ENCODE data around the gene CD8B2. TPM values are rescaled to one million over a fixed set of nuclear protein-coding genes. Genes with fewer than 3 reads are reported as not detected.
"Not testable (repeated sequence)": the region's sequence is repeated elsewhere in the genome, so short reads cannot be mapped to it uniquely, and the experiment has no call there.

CD8B2 gene
- under 0.01 TPM for total RNA-seq

- H3K9ac ChIP-seq (ENCODE audit: low read depth in 1 of 3, low read length in 3 of 3); H3K27ac ChIP-seq (ENCODE audit: low read depth, low read length); H3K4me1 ChIP-seq (ENCODE audit: control insufficient read depth in 3 of 3, insufficient read depth in 3 of 3, low read length in 3 of 3); H3K9me3 ChIP-seq (ENCODE audit: control insufficient read depth in 3 of 3, low read length in 3 of 3); H3K4me3 ChIP-seq (ENCODE audit: low read length in 3 of 3); H3K27me3 ChIP-seq (ENCODE audit: control insufficient read depth in 3 of 3, insufficient read depth in 3 of 3, low read length in 3 of 3); H3K36me3 ChIP-seq (ENCODE audit: control insufficient read depth in 3 of 3, insufficient read depth in 3 of 3, low read length in 3 of 3): not testable (repeated sequence)
Measured at GRCh38 chr2:106486551-106487385, at the start of gene CD8B2. Gene CD8B2, plus strand, starts transcription at chr2:106487364. Its CDS starts 63 bp downstream, at chr2:106487427.

- H3K4me1 ChIP-seq (ENCODE audit: control insufficient read depth in 3 of 3, insufficient read depth in 3 of 3, low read length in 3 of 3); H3K9me3 ChIP-seq (ENCODE audit: control insufficient read depth in 3 of 3, low read length in 3 of 3); H3K27me3 ChIP-seq (ENCODE audit: control insufficient read depth in 3 of 3, insufficient read depth in 3 of 3, low read length in 3 of 3); H3K9ac ChIP-seq (ENCODE audit: low read depth in 1 of 3, low read length in 3 of 3); H3K4me3 ChIP-seq (ENCODE audit: low read length in 3 of 3); H3K36me3 ChIP-seq (ENCODE audit: control insufficient read depth in 3 of 3, insufficient read depth in 3 of 3, low read length in 3 of 3); H3K27ac ChIP-seq (ENCODE audit: low read depth, low read length): not testable (repeated sequence)
Measured at GRCh38 chr2:106461882-106462281, 25.3 kb upstream of the CD8B2 start.

GRCh38 chr2:106467516-106467915 lies 19.6 kb upstream of the CD8B2 start:
- not testable (repeated sequence) for H3K4me1 ChIP-seq (ENCODE audit: control insufficient read depth in 3 of 3, insufficient read depth in 3 of 3, low read length in 3 of 3); H3K27me3 ChIP-seq (ENCODE audit: control insufficient read depth in 3 of 3, insufficient read depth in 3 of 3, low read length in 3 of 3); H3K36me3 ChIP-seq (ENCODE audit: control insufficient read depth in 3 of 3, insufficient read depth in 3 of 3, low read length in 3 of 3); H3K9me3 ChIP-seq (ENCODE audit: control insufficient read depth in 3 of 3, low read length in 3 of 3); H3K4me3 ChIP-seq (ENCODE audit: low read length in 3 of 3); H3K9ac ChIP-seq (ENCODE audit: low read depth in 1 of 3, low read length in 3 of 3); H3K27ac ChIP-seq (ENCODE audit: low read depth, low read length)

GRCh38 chr2:106468107-106468506 lies 19.1 kb upstream of the CD8B2 start, which contains the start of gene RGPD3:
Gene RGPD3, minus strand, starts transcription at chr2:106468413. Its CDS starts 125 bp downstream, at chr2:106468288.
- H3K4me3 ChIP-seq (ENCODE audit: low read length in 3 of 3); H3K27ac ChIP-seq (ENCODE audit: low read depth, low read length); H3K27me3 ChIP-seq (ENCODE audit: control insufficient read depth in 3 of 3, insufficient read depth in 3 of 3, low read length in 3 of 3); H3K9me3 ChIP-seq (ENCODE audit: control insufficient read depth in 3 of 3, low read length in 3 of 3); H3K4me1 ChIP-seq (ENCODE audit: control insufficient read depth in 3 of 3, insufficient read depth in 3 of 3, low read length in 3 of 3); H3K9ac ChIP-seq (ENCODE audit: low read depth in 1 of 3, low read length in 3 of 3); H3K36me3 ChIP-seq (ENCODE audit: control insufficient read depth in 3 of 3, insufficient read depth in 3 of 3, low read length in 3 of 3): not testable (repeated sequence)

GRCh38 chr2:106470658-106471057 lies 16.5 kb upstream of the CD8B2 start:
- H3K9me3 ChIP-seq (ENCODE audit: control insufficient read depth in 3 of 3, low read length in 3 of 3); H3K27me3 ChIP-seq (ENCODE audit: control insufficient read depth in 3 of 3, insufficient read depth in 3 of 3, low read length in 3 of 3); H3K36me3 ChIP-seq (ENCODE audit: control insufficient read depth in 3 of 3, insufficient read depth in 3 of 3, low read length in 3 of 3); H3K4me1 ChIP-seq (ENCODE audit: control insufficient read depth in 3 of 3, insufficient read depth in 3 of 3, low read length in 3 of 3); H3K4me3 ChIP-seq (ENCODE audit: low read length in 3 of 3); H3K27ac ChIP-seq (ENCODE audit: low read depth, low read length); H3K9ac ChIP-seq (ENCODE audit: low read depth in 1 of 3, low read length in 3 of 3): not testable (repeated sequence)

- H3K9me3 ChIP-seq (ENCODE audit: control insufficient read depth in 3 of 3, low read length in 3 of 3); H3K36me3 ChIP-seq (ENCODE audit: control insufficient read depth in 3 of 3, insufficient read depth in 3 of 3, low read length in 3 of 3); H3K4me3 ChIP-seq (ENCODE audit: low read length in 3 of 3); H3K27me3 ChIP-seq (ENCODE audit: control insufficient read depth in 3 of 3, insufficient read depth in 3 of 3, low read length in 3 of 3); H3K4me1 ChIP-seq (ENCODE audit: control insufficient read depth in 3 of 3, insufficient read depth in 3 of 3, low read length in 3 of 3); H3K27ac ChIP-seq (ENCODE audit: low read depth, low read length); H3K9ac ChIP-seq (ENCODE audit: low read depth in 1 of 3, low read length in 3 of 3): not testable (repeated sequence)
Measured at GRCh38 chr2:106477647-106478046, 9.5 kb upstream of the CD8B2 start.

GRCh38 chr2:106479563-106479962 lies 7.6 kb upstream of the CD8B2 start:
- not testable (repeated sequence) for H3K27ac ChIP-seq (ENCODE audit: low read depth, low read length); H3K27me3 ChIP-seq (ENCODE audit: control insufficient read depth in 3 of 3, insufficient read depth in 3 of 3, low read length in 3 of 3); H3K4me1 ChIP-seq (ENCODE audit: control insufficient read depth in 3 of 3, insufficient read depth in 3 of 3, low read length in 3 of 3); H3K36me3 ChIP-seq (ENCODE audit: control insufficient read depth in 3 of 3, insufficient read depth in 3 of 3, low read length in 3 of 3); H3K4me3 ChIP-seq (ENCODE audit: low read length in 3 of 3); H3K9ac ChIP-seq (ENCODE audit: low read depth in 1 of 3, low read length in 3 of 3); H3K9me3 ChIP-seq (ENCODE audit: control insufficient read depth in 3 of 3, low read length in 3 of 3)

- H3K27me3 ChIP-seq (ENCODE audit: control insufficient read depth in 3 of 3, insufficient read depth in 3 of 3, low read length in 3 of 3); H3K27ac ChIP-seq (ENCODE audit: low read depth, low read length); H3K36me3 ChIP-seq (ENCODE audit: control insufficient read depth in 3 of 3, insufficient read depth in 3 of 3, low read length in 3 of 3); H3K4me1 ChIP-seq (ENCODE audit: control insufficient read depth in 3 of 3, insufficient read depth in 3 of 3, low read length in 3 of 3); H3K9ac ChIP-seq (ENCODE audit: low read depth in 1 of 3, low read length in 3 of 3); H3K9me3 ChIP-seq (ENCODE audit: control insufficient read depth in 3 of 3, low read length in 3 of 3); H3K4me3 ChIP-seq (ENCODE audit: low read length in 3 of 3): not testable (repeated sequence)
Measured at GRCh38 chr2:106487386-106488191, 425 bp downstream of the CD8B2 start.

- H3K27me3 ChIP-seq (ENCODE audit: control insufficient read depth in 3 of 3, insufficient read depth in 3 of 3, low read length in 3 of 3); H3K4me3 ChIP-seq (ENCODE audit: low read length in 3 of 3); H3K27ac ChIP-seq (ENCODE audit: low read depth, low read length); H3K36me3 ChIP-seq (ENCODE audit: control insufficient read depth in 3 of 3, insufficient read depth in 3 of 3, low read length in 3 of 3); H3K9me3 ChIP-seq (ENCODE audit: control insufficient read depth in 3 of 3, low read length in 3 of 3); H3K9ac ChIP-seq (ENCODE audit: low read depth in 1 of 3, low read length in 3 of 3); H3K4me1 ChIP-seq (ENCODE audit: control insufficient read depth in 3 of 3, insufficient read depth in 3 of 3, low read length in 3 of 3): not testable (repeated sequence)
Measured at GRCh38 chr2:106489701-106490100, 2.5 kb downstream of the CD8B2 start.

GRCh38 chr2:106492399-106492798 lies 5.2 kb downstream of the CD8B2 start:
- H3K27ac ChIP-seq (ENCODE audit: low read depth, low read length); H3K27me3 ChIP-seq (ENCODE audit: control insufficient read depth in 3 of 3, insufficient read depth in 3 of 3, low read length in 3 of 3); H3K9ac ChIP-seq (ENCODE audit: low read depth in 1 of 3, low read length in 3 of 3); H3K36me3 ChIP-seq (ENCODE audit: control insufficient read depth in 3 of 3, insufficient read depth in 3 of 3, low read length in 3 of 3); H3K4me3 ChIP-seq (ENCODE audit: low read length in 3 of 3); H3K9me3 ChIP-seq (ENCODE audit: control insufficient read depth in 3 of 3, low read length in 3 of 3); H3K4me1 ChIP-seq (ENCODE audit: control insufficient read depth in 3 of 3, insufficient read depth in 3 of 3, low read length in 3 of 3): not testable (repeated sequence)

Data from skeletal muscle tissue (tissue), 4 donors.